Choroid plexus epithelial cell (primary cell): ENCODE measurements around the gene ILRUN.
"Not testable (repeated sequence)": the region's sequence is repeated elsewhere in the genome, so short reads cannot be mapped to it uniquely, and the experiment has no call there.

Experiments used
- DNase-seq: peaks from one replicate; pipeline ENCODE4 v3.0.0-alpha.2; 2010; ENCODE audit warnings: low read depth
- H3K4me3 ChIP-seq: 2 replicates; pipeline ENCODE4 v1.5.1; 2011; ENCODE audit warnings: low read depth, mild to moderate bottlenecking, control low read depth, low read length, moderate library complexity
- CTCF ChIP-seq: conservative IDR thresholded peaks from 2 replicates; pipeline ENCODE4 v1.5.1; 2011; ENCODE audit warnings: low read depth, mild to moderate bottlenecking, control low read depth, inconsistent platforms, low read length, moderate library complexity

ILRUN gene

GRCh38 chr6:34714663-34715062 lies 18.1 kb upstream of the ILRUN start:
- no peak for DNase-seq
- H3K4me3 ChIP-seq, result no peak overlapping the region
- TF ChIP-seq CTCF, result no peak

- DNase-seq, H3K4me3 ChIP-seq: not testable (repeated sequence)
Measured at GRCh38 chr6:34712881-34713280, 16.3 kb upstream of the ILRUN start.

- DNase-seq, result peak; percentile 62
- TF ChIP-seq CTCF, result no peak
- no peak overlapping the region for H3K4me3 ChIP-seq
Measured at GRCh38 chr6:34709386-34709785, 12.8 kb upstream of the ILRUN start.

- peak; percentile 68 for DNase-seq
- no peak overlapping the region for H3K4me3 ChIP-seq
- no peak for TF ChIP-seq CTCF
Measured at GRCh38 chr6:34705241-34705640, 8.7 kb upstream of the ILRUN start.

GRCh38 chr6:34701199-34701598 lies 4.6 kb upstream of the ILRUN start:
- TF ChIP-seq CTCF, result no peak
- H3K4me3 ChIP-seq, result no peak overlapping the region

GRCh38 chr6:34697904-34698559 lies 1.5 kb upstream of the ILRUN start:
- no peak for DNase-seq
- TF ChIP-seq CTCF, result no peak
- no peak overlapping the region for H3K4me3 ChIP-seq

More at GRCh38 chr6:34701199-34701598, 4.6 kb upstream of the ILRUN start:
- no peak for DNase-seq

- H3K4me3 ChIP-seq, result peak overlapping the region; percentile 95
- no peak for DNase-seq
- no peak for TF ChIP-seq CTCF
Measured at GRCh38 chr6:34697544-34697836, 923 bp upstream of the ILRUN start.
